Fibroblast of lung (primary cell): ENCODE results near the gene NIP7.

Source experiments
- EZH2 ChIP-seq: IDR thresholded peaks from 2 replicates; pipeline ENCODE4 v1.5.1; 2012; ENCODE audit warnings: low read length, control low read depth, mild to moderate bottlenecking; ENCODE audit errors: missing control alignments
- TF ChIP-seq, protein P1 (sequence below), 2 donors: IDR thresholded peaks in 1 of 2; conservative IDR thresholded peaks in 1 of 2; 1 replicate in 1 of 2; 2 replicates in 1 of 2; pipeline ENCODE4 v1.5.1; 2011 to 2012; ENCODE audit warnings: low read length in 2 of 2, control low read depth in 1 of 2, inconsistent platforms in 1 of 2, low read depth in 1 of 2, mild to moderate bottlenecking in 1 of 2

GRCh38 chr16:69324013-69324531 is 15.5 kb upstream of the NIP7 start:
- no peak for TF ChIP-seq EZH2
- TF ChIP-seq, protein P1, sequence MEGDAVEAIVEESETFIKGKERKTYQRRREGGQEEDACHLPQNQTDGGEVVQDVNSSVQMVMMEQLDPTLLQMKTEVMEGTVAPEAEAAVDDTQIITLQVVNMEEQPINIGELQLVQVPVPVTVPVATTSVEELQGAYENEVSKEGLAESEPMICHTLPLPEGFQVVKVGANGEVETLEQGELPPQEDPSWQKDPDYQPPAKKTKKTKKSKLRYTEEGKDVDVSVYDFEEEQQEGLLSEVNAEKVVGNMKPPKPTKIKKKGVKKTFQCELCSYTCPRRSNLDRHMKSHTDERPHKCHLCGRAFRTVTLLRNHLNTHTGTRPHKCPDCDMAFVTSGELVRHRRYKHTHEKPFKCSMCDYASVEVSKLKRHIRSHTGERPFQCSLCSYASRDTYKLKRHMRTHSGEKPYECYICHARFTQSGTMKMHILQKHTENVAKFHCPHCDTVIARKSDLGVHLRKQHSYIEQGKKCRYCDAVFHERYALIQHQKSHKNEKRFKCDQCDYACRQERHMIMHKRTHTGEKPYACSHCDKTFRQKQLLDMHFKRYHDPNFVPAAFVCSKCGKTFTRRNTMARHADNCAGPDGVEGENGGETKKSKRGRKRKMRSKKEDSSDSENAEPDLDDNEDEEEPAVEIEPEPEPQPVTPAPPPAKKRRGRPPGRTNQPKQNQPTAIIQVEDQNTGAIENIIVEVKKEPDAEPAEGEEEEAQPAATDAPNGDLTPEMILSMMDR (conservative IDR thresholded peaks at IDR 0.05 in 1 of 2, IDR thresholded peaks at IDR 0.05 in 1 of 2; ENCODE audit: low read depth in 1 of 2, low read length in 2 of 2), result no peak
